ENCODE results near the gene CHST3. TPM values are rescaled to one million over a fixed set of nuclear protein-coding genes. Genes with fewer than 3 reads are reported as not detected.
"Not testable (repeated sequence)": the region's sequence is repeated elsewhere in the genome, so short reads cannot be mapped to it uniquely, and the experiment has no call there.

Gene CHST3
- total RNA-seq (2021) (8.7 and 10.0 TPM in 2 replicates), Bru-seq, nascent RNA (percentile 54 among the genes with signal in this experiment), BruChase-seq, experiment 1, labeled RNA remaining after a 2-hour chase (percentile 56 among the genes with signal in this experiment), BruChase-seq, experiment 2, labeled RNA remaining after a 6-hour chase (percentile 58 among the genes with signal in this experiment)
- long read RNA-seq, partial matches to known transcripts = 0 of 7 reads
- long read RNA-seq, other reads (novel, unspliced or antisense) = 7 of 7 reads

- Histone ChIP-seq H3K27me3 (replicated peaks; ENCODE audit: insufficient read depth, low read depth, low read length, poor library complexity) (no peaks in the 10 kb centered on the region), H3K4me3 (ENCODE audit: low read depth, low read length, poor library complexity, severe bottlenecking) (peak within 1 kb of the TSS; percentile 90), H3K27ac (ENCODE audit: low read depth, low read length, poor library complexity, severe bottlenecking) (peak within 1 kb of the TSS; percentile 80), H3K9me3 (ENCODE audit: low read depth, low read length, poor library complexity, severe bottlenecking) (no peaks in the 10 kb centered on the region), H3K4me1 (ENCODE audit: insufficient read depth, low read length, poor library complexity, severe bottlenecking) (peaks cover 21% of the 10 kb centered on the region), H3K36me3 (ENCODE audit: insufficient read depth, low read length, poor library complexity, severe bottlenecking) (no peaks in the 10 kb centered on the region)
- peak; percentile 55 for DNase-seq (ENCODE audit: low spot score)
- TF ChIP-seq EZH2 (IDR thresholded peaks at IDR 0.05; ENCODE audit: borderline replicate concordance, low read depth, low read length, poor library complexity, severe bottlenecking) (no peak), CTCF (conservative IDR thresholded peaks at IDR 0.05; ENCODE audit: low read depth, low read length) (no peak)
- BruUV-seq (replicated peaks) = no TSS peak
- POLR2A ChIA-PET (ENCODE audit: low non-redundant PET) = no interaction called here
- intact Hi-C loops (cut with micrococcal nuclease; ENCODE audit: unreplicated experiment) = no loop called here
- CTCF ChIA-PET = interaction anchor here (1.7 kb wide), 1 partner anchor 85 kb away, joined by 4 read pairs; no protein-coding TSS in a partner anchor
Observed at GRCh38 chr10:71964098-71964742, at the start of gene CHST3. Gene CHST3, plus strand, starts transcription at chr10:71964395. Its CDS starts 41,448 bp downstream, at chr10:72005843.

- no peak for TF ChIP-seq CTCF (conservative IDR thresholded peaks at IDR 0.05; ENCODE audit: low read depth, low read length)
- TF ChIP-seq EZH2 (IDR thresholded peaks at IDR 0.05; ENCODE audit: borderline replicate concordance, low read depth, low read length, poor library complexity, severe bottlenecking) = no peak
- Histone ChIP-seq H3K27ac (ENCODE audit: low read depth, low read length, poor library complexity, severe bottlenecking) (no peak overlapping the region), H3K4me3 (ENCODE audit: low read depth, low read length, poor library complexity, severe bottlenecking) (no peak overlapping the region), H3K9me3 (ENCODE audit: low read depth, low read length, poor library complexity, severe bottlenecking) (peaks cover 10% of the 10 kb centered on the region), H3K36me3 (ENCODE audit: insufficient read depth, low read length, poor library complexity, severe bottlenecking) (no peaks in the 10 kb centered on the region), H3K4me1 (ENCODE audit: insufficient read depth, low read length, poor library complexity, severe bottlenecking) (peaks cover 13% of the 10 kb centered on the region), H3K27me3 (replicated peaks; ENCODE audit: insufficient read depth, low read depth, low read length, poor library complexity) (no peaks in the 10 kb centered on the region)
- ChIA-PET CTCF (interaction anchor here (1.0 to 1.3 kb wide), 2 partner anchors 20 to 132 kb away, joined by 7 to 8 read pairs; no protein-coding TSS in a partner anchor), POLR2A (ENCODE audit: low non-redundant PET) (no interaction called here)
- BruUV-seq (replicated peaks) = no TSS peak
- DNase-seq (ENCODE audit: low spot score) = no peak
- intact Hi-C loops (cut with micrococcal nuclease; ENCODE audit: unreplicated experiment) = no loop called here
Observed at GRCh38 chr10:71916827-71917226, 47.4 kb upstream of the CHST3 start.

GRCh38 chr10:71918992-71919391 is 45.2 kb upstream of the CHST3 start:
- no peak for DNase-seq (ENCODE audit: low spot score)
- Histone ChIP-seq H3K4me3 (ENCODE audit: low read depth, low read length, poor library complexity, severe bottlenecking) (no peak overlapping the region), H3K27me3 (replicated peaks; ENCODE audit: insufficient read depth, low read depth, low read length, poor library complexity) (no peaks in the 10 kb centered on the region), H3K36me3 (ENCODE audit: insufficient read depth, low read length, poor library complexity, severe bottlenecking) (no peaks in the 10 kb centered on the region), H3K9me3 (ENCODE audit: low read depth, low read length, poor library complexity, severe bottlenecking) (peaks cover 10% of the 10 kb centered on the region), H3K27ac (ENCODE audit: low read depth, low read length, poor library complexity, severe bottlenecking) (no peak overlapping the region), H3K4me1 (ENCODE audit: insufficient read depth, low read length, poor library complexity, severe bottlenecking) (peaks cover 13% of the 10 kb centered on the region)
- no peak for TF ChIP-seq EZH2 (IDR thresholded peaks at IDR 0.05; ENCODE audit: borderline replicate concordance, low read depth, low read length, poor library complexity, severe bottlenecking)
- no peak for TF ChIP-seq CTCF (conservative IDR thresholded peaks at IDR 0.05; ENCODE audit: low read depth, low read length)
- ChIA-PET CTCF (no interaction called here), POLR2A (ENCODE audit: low non-redundant PET) (no interaction called here)
- no TSS peak for BruUV-seq (replicated peaks)
- intact Hi-C loops (cut with micrococcal nuclease; ENCODE audit: unreplicated experiment) = no loop called here

GRCh38 chr10:71919956-71920539 is 44.1 kb upstream of the CHST3 start:
- H3K27ac ChIP-seq (ENCODE audit: low read depth, low read length, poor library complexity, severe bottlenecking); CTCF ChIA-PET; H3K9me3 ChIP-seq (ENCODE audit: low read depth, low read length, poor library complexity, severe bottlenecking); H3K36me3 ChIP-seq (ENCODE audit: insufficient read depth, low read length, poor library complexity, severe bottlenecking); H3K27me3 ChIP-seq (replicated peaks; ENCODE audit: insufficient read depth, low read depth, low read length, poor library complexity); intact Hi-C loops (cut with micrococcal nuclease; ENCODE audit: unreplicated experiment); BruUV-seq (replicated peaks); H3K4me3 ChIP-seq (ENCODE audit: low read depth, low read length, poor library complexity, severe bottlenecking); POLR2A ChIA-PET (ENCODE audit: low non-redundant PET): not testable (repeated sequence)
- peaks cover 13% of the 10 kb centered on the region for H3K4me1 ChIP-seq (ENCODE audit: insufficient read depth, low read length, poor library complexity, severe bottlenecking)
- DNase-seq (ENCODE audit: low spot score) = peak; percentile 30

All from A673 (cell line).